Lung (tissue), 13 donors: ENCODE results near the gene GALK2. TPM values are rescaled to one million over a fixed set of nuclear protein-coding genes. Genes with fewer than 3 reads are reported as not detected.

Experiments used
- ATAC-seq: fragments of 200-7000 bp; cut with Tn5 transposase; one replicate; pipeline ENCODE4 v1.9.1; 2020; ENCODE audit warnings: moderate number of reproducible peaks; ENCODE audit not compliant: insufficient read depth, low FRiP score
- DNase-seq, 3 donors: peaks; one replicate each; pipeline ENCODE4 v3.0.0-alpha.2; 2013 to 2017
- H3K27ac ChIP-seq, 2 donors: one replicate each; pipeline ENCODE4 v1.5.1; 2013; ENCODE audit warnings: mild to moderate bottlenecking in 2 of 2, moderate library complexity in 2 of 2, control low read depth in 1 of 2, inconsistent platforms in 1 of 2, low read depth in 1 of 2, low read length in 1 of 2
- H3K27me3 ChIP-seq, 3 donors: one replicate each; pipeline ENCODE4 v1.5.1; 2013; ENCODE audit warnings: low read length in 2 of 3; ENCODE audit not compliant: control insufficient read depth in 3 of 3, insufficient read depth in 3 of 3
- H3K36me3 ChIP-seq, 4 donors: one replicate each; pipeline ENCODE4 v1.5.1; 2013; ENCODE audit warnings: low read length in 4 of 4, mild to moderate bottlenecking in 1 of 4, moderate library complexity in 1 of 4; ENCODE audit not compliant: control insufficient read depth in 4 of 4, insufficient read depth in 4 of 4
- H3K4me1 ChIP-seq, 5 donors: one replicate each; pipeline ENCODE4 v1.5.1; 2013; ENCODE audit warnings: low read length in 5 of 5, mild to moderate bottlenecking in 2 of 5, moderate library complexity in 1 of 5; ENCODE audit not compliant: control insufficient read depth in 5 of 5, insufficient read depth in 5 of 5
- H3K4me3 ChIP-seq: one replicate; pipeline ENCODE4 v1.5.1; 2013; ENCODE audit warnings: mild to moderate bottlenecking, control low read depth, moderate library complexity
- H3K9ac ChIP-seq, 2 donors: one replicate each; pipeline ENCODE4 v1.5.1; 2013; ENCODE audit warnings: low read length in 2 of 2, control low read depth in 1 of 2; ENCODE audit not compliant: insufficient read depth in 1 of 2
- H3K9me3 ChIP-seq, 4 donors: one replicate each; pipeline ENCODE4 v1.5.1; 2013; ENCODE audit warnings: low read length in 3 of 4, mild to moderate bottlenecking in 1 of 4, moderate library complexity in 1 of 4; ENCODE audit not compliant: control insufficient read depth in 4 of 4, insufficient read depth in 3 of 4
- WGBS, 2 donors: extraction: QIAGEN DNeasy Blood & Tissue Kit; methylation state at CpG; one replicate each; pipeline ENCODE4 v1.1.7; 2013; 5-methylcytosine and 5-hydroxymethylcytosine counted together
- polyA plus RNA-seq, 2 donors: library from polyadenylated mRNA; stranded (reverse); fragments of 200-250 nt; gene quantifications; one replicate each; pipeline ENCODE4 v1.2.1, GENCODE V29; 2013
- small RNA-seq: library from RNA; depleted of rRNA; stranded (forward); fragments of <200 nt; gene quantifications from one replicate; pipeline ENCODE3, GENCODE V24; 2014; ENCODE audit warnings: low replicate concordance
- total RNA-seq, 2 donors: library from RNA; depleted of rRNA in 1 of 2; stranded (reverse); fragments of >200 nt in 1 of 2; gene quantifications; one replicate each; pipeline ENCODE4 v1.2.1, GENCODE V29; 2014 to 2021
- TF ChIP-seq, protein P1 (sequence below): IDR thresholded peaks from 2 replicates; pipeline ENCODE4 v1.5.1; 2012; ENCODE audit warnings: mild to moderate bottlenecking; ENCODE audit errors: control extremely low read depth, extremely low read depth
- donor health status: control.
- donor health status: control.
- donor health status: Bipolar disorder and iron deficiency.
- donor health status: healthy.
- donor health status: DM: yes; HTN: yes; CAD: no.

Gene GALK2
- total and polyA plus RNA-seq, 4 donors, result 12.4 to 44.8 (median 34.0) TPM

DNA sequence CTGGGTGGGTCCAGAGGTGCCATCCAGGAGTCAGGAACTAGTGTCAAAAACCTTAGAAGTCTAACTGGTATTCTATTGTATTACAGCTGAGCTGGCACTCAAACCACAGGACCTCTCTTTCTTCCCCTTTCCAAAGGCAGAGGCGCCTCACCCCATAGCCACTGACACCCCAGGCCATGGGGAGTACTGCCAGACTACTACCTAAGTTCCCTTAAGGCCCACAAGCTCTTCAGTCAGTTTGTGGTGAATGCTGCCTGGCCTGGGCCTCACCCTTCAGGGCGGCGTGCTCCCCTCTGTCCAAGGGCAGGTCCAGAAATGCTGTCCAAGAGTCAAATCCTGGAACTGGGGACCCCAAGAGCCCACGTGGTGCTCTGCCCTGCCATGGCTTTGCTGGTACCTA is 209.9 kb downstream of the GALK2 start:
- WGBS, 2 donors, result 85 to 87% methylated on average over 4 of the region's 4 CpGs
- DNase-seq, result no peak

GRCh38 chr15:49380912-49381311 is 210.9 kb downstream of the GALK2 start:
- no peak overlapping the region for H3K27ac ChIP-seq
- H3K27me3 ChIP-seq, result no peaks in the 10 kb centered on the region
- H3K4me1 ChIP-seq, result no peaks in the 10 kb centered on the region
- no peak for ATAC-seq
- no peak overlapping the region for H3K9ac ChIP-seq
- no peak overlapping the region for H3K4me3 ChIP-seq
- DNase-seq, result no peak
- WGBS, 2 donors, result 76 to 81% methylated on average over 5 of the region's 5 CpGs
- H3K36me3 ChIP-seq, result no peaks in the 10 kb centered on the region
- H3K9me3 ChIP-seq, result no peaks in the 10 kb centered on the region
- TF ChIP-seq, protein P1, sequence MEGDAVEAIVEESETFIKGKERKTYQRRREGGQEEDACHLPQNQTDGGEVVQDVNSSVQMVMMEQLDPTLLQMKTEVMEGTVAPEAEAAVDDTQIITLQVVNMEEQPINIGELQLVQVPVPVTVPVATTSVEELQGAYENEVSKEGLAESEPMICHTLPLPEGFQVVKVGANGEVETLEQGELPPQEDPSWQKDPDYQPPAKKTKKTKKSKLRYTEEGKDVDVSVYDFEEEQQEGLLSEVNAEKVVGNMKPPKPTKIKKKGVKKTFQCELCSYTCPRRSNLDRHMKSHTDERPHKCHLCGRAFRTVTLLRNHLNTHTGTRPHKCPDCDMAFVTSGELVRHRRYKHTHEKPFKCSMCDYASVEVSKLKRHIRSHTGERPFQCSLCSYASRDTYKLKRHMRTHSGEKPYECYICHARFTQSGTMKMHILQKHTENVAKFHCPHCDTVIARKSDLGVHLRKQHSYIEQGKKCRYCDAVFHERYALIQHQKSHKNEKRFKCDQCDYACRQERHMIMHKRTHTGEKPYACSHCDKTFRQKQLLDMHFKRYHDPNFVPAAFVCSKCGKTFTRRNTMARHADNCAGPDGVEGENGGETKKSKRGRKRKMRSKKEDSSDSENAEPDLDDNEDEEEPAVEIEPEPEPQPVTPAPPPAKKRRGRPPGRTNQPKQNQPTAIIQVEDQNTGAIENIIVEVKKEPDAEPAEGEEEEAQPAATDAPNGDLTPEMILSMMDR, result no peak

More for the DNA sequence above, 209.9 kb downstream of the GALK2 start:
- Histone ChIP-seq H3K4me1 (no peaks in the 10 kb centered on the region), H3K4me3 (no peak overlapping the region), H3K9me3 (no peaks in the 10 kb centered on the region), H3K9ac (no peak overlapping the region), H3K27ac (no peak overlapping the region), H3K27me3 (no peaks in the 10 kb centered on the region), H3K36me3 (no peaks in the 10 kb centered on the region)
- no peak for ATAC-seq
- TF ChIP-seq, protein P1, result no peak

Small RNA genes within 50 kb of the gene (small RNA-seq; reads per million reads assigned to genes)
- not detected for gene MIR4716
- gene RF00019, result not detected
- gene RN7SL307P, result not detected

Other genes with a start within 250 kb of the GALK2 start
- gene SHC4, start 206.3 kb upstream of the GALK2 start, total RNA-seq, result 1 to 10 TPM in 1 of 2 donors, under 1 TPM in 1; 0.67 to 1.9 TPM
- gene SHC4, start 206.3 kb upstream of the GALK2 start, polyA plus RNA-seq, result under 1 TPM; 0.09 to 0.20 TPM
- gene SECISBP2L, start 123.8 kb upstream of the GALK2 start, total RNA-seq, result 100 to 1,000 TPM in 1 of 2 donors, 10 to 100 TPM in 1; 72.9 to 678 TPM
- gene SECISBP2L, start 123.8 kb upstream of the GALK2 start, polyA plus RNA-seq, result 10 to 100 TPM; 16.2 to 30.5 TPM
- 100 to 1,000 TPM in 1 of 2 donors, 10 to 100 TPM in 1; 46.3 to 117 TPM for gene COPS2, start 14.6 kb upstream of the GALK2 start, total RNA-seq
- 10 to 100 TPM; 36.7 to 39.8 TPM for gene COPS2, start 14.6 kb upstream of the GALK2 start, polyA plus RNA-seq